T-cell (primary cell): ENCODE measurements around the gene CBX3. TPM values are rescaled to one million over a fixed set of nuclear protein-coding genes. Genes with fewer than 3 reads are reported as not detected.
"Not testable (repeated sequence)": the region's sequence is repeated elsewhere in the genome, so short reads cannot be mapped to it uniquely, and the experiment has no call there.

Experiments
- ATAC-seq, 4 experiments: fragments of 200-7000 bp in 3 of 4; fragments of 150-1000 bp in 1 of 4; cut with Tn5 transposase; replicated peaks in 1 of 4; 1 replicate in 3 of 4; 2 replicates in 1 of 4; pipeline ENCODE4 v1.10.0; 2021; ENCODE audit warnings: moderate library complexity in 3 of 4, mild to moderate bottlenecking in 2 of 4, moderate number of reproducible peaks in 1 of 4
- CTCF ChIA-PET, 2 donors: fragments of 300-600 bp; sonication (Branson Sonifier 250); formaldehyde crosslinking; loops; one replicate each; lab custom pipeline; 2022; ENCODE audit warnings: antibody characterized with exemption in 2 of 2; lab: Charles Lee
- POLR2A ChIA-PET, 2 donors: fragments of 300-600 bp; sonication (Branson Sonifier 250); formaldehyde crosslinking; loops; one replicate each; lab custom pipeline; 2022; ENCODE audit warnings: antibody characterized with exemption in 2 of 2; lab: Charles Lee
- DNase-seq, 35 experiments: peaks; one replicate each; pipeline versions ENCODE4 v3.0.0 to v3.0.0-alpha.2; 2013 to 2023
- H3K27ac ChIP-seq: one replicate; pipeline ENCODE4 v1.5.1; 2013; ENCODE audit warnings: low read length
- H3K27me3 ChIP-seq, 2 experiments: replicated peaks in 1 of 2; 1 replicate in 1 of 2; 2 replicates in 1 of 2; pipeline versions ENCODE4 v1.6.1 to v1.7.0; 2013; ENCODE audit warnings: low read length in 1 of 2, mixed read lengths in 1 of 2; ENCODE audit not compliant: control insufficient read depth in 2 of 2, insufficient read depth in 2 of 2; ENCODE audit errors: extremely low read depth in 1 of 2
- H3K36me3 ChIP-seq, 2 donors: 1 replicate in 1 of 2; 2 replicates in 1 of 2; pipeline versions ENCODE4 v1.6.1 to v1.7.0; 2013; ENCODE audit warnings: low read length in 1 of 2; ENCODE audit not compliant: control insufficient read depth in 2 of 2, insufficient read depth in 1 of 2; ENCODE audit errors: extremely low read depth in 1 of 2
- H3K4me1 ChIP-seq, 2 experiments: 1 replicate in 1 of 2; 2 replicates in 1 of 2; pipeline versions ENCODE4 v1.6.1 to v1.7.0; 2013; ENCODE audit warnings: low read length in 2 of 2, mixed read lengths in 1 of 2; ENCODE audit not compliant: insufficient read depth in 2 of 2, control insufficient read depth in 1 of 2; ENCODE audit errors: extremely low read depth in 1 of 2
- H3K4me3 ChIP-seq, 2 donors: 1 replicate in 1 of 2; 2 replicates in 1 of 2; pipeline versions ENCODE4 v1.5.1 to v1.7.0; 2013; ENCODE audit warnings: mild to moderate bottlenecking in 2 of 2, low read length in 1 of 2, moderate library complexity in 1 of 2; ENCODE audit not compliant: control insufficient read depth in 1 of 2; ENCODE audit errors: extremely low read depth in 1 of 2
- H3K9me3 ChIP-seq: 2 replicates; pipeline ENCODE4 v1.7.0; 2013
- H3K27ac Mint-ChIP-seq, 2 donors: one replicate each; pipeline ENCODE4 v1.8.0; 2020 to 2021; ENCODE audit warnings: mild to moderate bottlenecking in 2 of 2, mixed read lengths in 2 of 2
- H3K27me3 Mint-ChIP-seq, 2 donors: one replicate each; pipeline ENCODE4 v1.8.0; 2021 to 2022; ENCODE audit warnings: mixed read lengths in 2 of 2
- H3K36me3 Mint-ChIP-seq: one replicate; pipeline ENCODE4 v1.8.0; 2021; ENCODE audit warnings: mixed read lengths
- H3K4me1 Mint-ChIP-seq, 3 donors: one replicate each; pipeline ENCODE4 v1.8.0; 2020 to 2022; ENCODE audit warnings: mixed read lengths in 3 of 3, mild to moderate bottlenecking in 1 of 3
- H3K4me3 Mint-ChIP-seq, 3 donors: one replicate each; pipeline ENCODE4 v1.8.0; 2020 to 2022; ENCODE audit warnings: mild to moderate bottlenecking in 3 of 3, mixed read lengths in 3 of 3, moderate library complexity in 3 of 3
- H3K9me3 Mint-ChIP-seq, 3 donors: one replicate each; pipeline ENCODE4 v1.8.0; 2020 to 2022; ENCODE audit warnings: mixed read lengths in 3 of 3
- WGBS: methylation state at CpG from one replicate; pipeline ENCODE4 v1.1.5; 2013; ENCODE audit warnings: missing lambda C conversion rate; ENCODE audit not compliant: insufficient coverage; 5-methylcytosine and 5-hydroxymethylcytosine counted together
- total RNA-seq, 35 experiments: library from RNA in 6 of 35; stranded (reverse) in 6 of 35; fragments of 120-200 nt in 1 of 35; gene quantifications; one replicate each; pipeline versions ENCODE4 v1.2.1 to v1.2.4 and lab custom pipeline; 2013 to 2026

CBX3 gene
- total RNA-seq, 5 donors from 2014 or later (not counting 1 experiment from before 2014, with no cell fraction given): 106 to 155 (median 148) TPM

DNA sequence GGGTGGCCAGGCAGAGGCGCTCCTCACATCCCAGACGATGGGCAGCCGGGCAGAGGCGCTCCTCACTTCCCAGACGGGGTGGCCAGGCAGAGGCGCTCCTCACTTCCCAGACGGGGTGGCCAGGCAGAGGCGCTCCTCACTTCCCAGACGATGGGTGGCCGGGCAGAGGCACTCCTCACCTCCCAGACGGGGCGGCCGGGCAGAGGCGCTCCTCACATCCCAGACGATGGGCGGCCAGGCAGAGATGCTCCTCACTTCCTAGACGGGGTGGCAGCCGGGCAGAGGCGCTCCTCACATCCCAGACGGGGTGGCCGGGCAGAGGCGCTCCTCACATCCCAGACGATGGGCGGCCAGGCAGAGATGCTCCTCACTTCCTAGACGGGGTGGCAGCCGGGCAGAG is 24.8 kb upstream of the CBX3 start:
- 93% methylated on average over 7 of the region's 26 CpGs for WGBS
- H3K27ac Mint-ChIP-seq, H3K36me3 ChIP-seq, H3K27me3 ChIP-seq, H3K4me3 ChIP-seq, H3K9me3 Mint-ChIP-seq, H3K9me3 ChIP-seq, DNase-seq, H3K36me3 Mint-ChIP-seq, ATAC-seq, H3K27me3 Mint-ChIP-seq, CTCF ChIA-PET, H3K27ac ChIP-seq, H3K4me3 Mint-ChIP-seq: not testable (repeated sequence)
- H3K4me1 ChIP-seq: peaks cover 0 to 11% of the 10 kb centered on the region in 2 experiments
- POLR2A ChIA-PET: interaction anchor here in 1 of 2 donors (0.9 kb wide), 1 partner anchor 1614 kb away, joined by 8 read pairs; no protein-coding TSS in a partner anchor
- H3K4me1 Mint-ChIP-seq: peaks cover 33 to 46% (median 44%) of the 10 kb centered on the region in 3 donors

DNA sequence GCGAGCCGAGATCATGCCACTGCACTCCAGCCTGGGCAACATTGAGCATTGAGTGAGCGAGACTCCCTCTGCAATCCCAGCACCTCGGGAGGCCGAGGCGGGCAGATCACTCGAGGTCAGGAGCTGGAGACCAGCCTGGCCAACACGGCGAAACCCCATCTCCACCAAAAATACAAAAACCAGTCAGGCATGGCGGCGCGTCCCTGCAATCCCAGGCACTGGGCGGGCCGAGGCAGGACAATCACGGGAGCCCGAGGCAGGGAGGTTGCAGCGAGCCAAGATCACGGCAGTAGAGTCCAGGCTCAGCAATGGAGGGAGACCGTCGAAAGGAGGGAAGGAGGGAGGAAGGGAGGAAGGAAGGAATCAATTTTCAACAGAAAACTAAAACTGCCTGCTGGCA is 24.3 kb upstream of the CBX3 start:
- H3K9me3 ChIP-seq, H3K27ac Mint-ChIP-seq, H3K27ac ChIP-seq, H3K4me3 ChIP-seq, CTCF ChIA-PET, DNase-seq, H3K36me3 Mint-ChIP-seq, ATAC-seq, H3K27me3 Mint-ChIP-seq, H3K36me3 ChIP-seq, H3K9me3 Mint-ChIP-seq, H3K4me3 Mint-ChIP-seq, H3K27me3 ChIP-seq: not testable (repeated sequence)
- POLR2A ChIA-PET: interaction anchor here in 1 of 2 donors (0.9 kb wide), 1 partner anchor 1613 kb away, joined by 8 read pairs; no protein-coding TSS in a partner anchor
- 93% methylated on average over 9 of the region's 20 CpGs for WGBS
- peaks cover 38 to 52% (median 50%) of the 10 kb centered on the region in 3 donors for H3K4me1 Mint-ChIP-seq
- peaks cover 0 to 13% of the 10 kb centered on the region in 2 experiments for H3K4me1 ChIP-seq

DNA sequence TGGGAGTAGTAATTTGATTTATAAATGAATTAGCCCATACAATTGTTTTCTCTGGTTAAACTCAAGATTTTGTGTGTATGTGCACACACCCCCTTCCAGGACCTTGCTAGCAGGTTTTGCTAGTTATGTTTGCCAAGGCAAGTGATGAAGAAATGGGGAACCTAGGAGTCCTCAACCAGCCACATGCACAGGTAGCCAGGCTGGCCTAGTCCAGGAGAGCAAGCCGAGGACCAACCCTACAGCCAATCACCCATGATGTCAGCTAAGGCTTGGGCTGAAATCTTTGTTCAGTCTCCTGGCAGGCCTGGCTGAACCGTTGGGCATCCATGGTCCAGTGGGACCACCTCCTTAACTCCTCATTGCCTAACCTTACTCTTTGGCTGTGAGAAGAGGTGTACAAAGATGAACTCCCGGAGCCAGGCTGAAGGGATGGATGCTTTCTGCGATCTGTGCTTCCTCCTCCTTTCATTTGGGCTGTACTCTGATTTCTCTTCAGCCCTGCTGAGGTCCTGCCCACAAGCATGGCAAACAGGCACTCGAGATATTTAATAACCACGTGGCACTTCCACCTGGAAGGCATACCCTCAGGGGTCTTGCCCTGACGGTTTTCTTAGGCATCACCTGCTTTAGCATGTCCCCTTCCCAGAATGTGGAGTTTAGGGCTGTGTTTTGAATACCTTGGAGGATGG is 23.1 kb upstream of the CBX3 start:
- Mint-ChIP-seq H3K27me3 (no peaks in the 10 kb centered on the region), H3K36me3 (peaks cover 5% of the 10 kb centered on the region), H3K4me3 (no peak overlapping the region), H3K9me3 (no peaks in the 10 kb centered on the region), H3K27ac (peak overlapping the region in 1 of 2 donors; percentile 76), H3K4me1 (peaks cover 46 to 53% (median 53%) of the 10 kb centered on the region in 3 donors)
- 89% methylated on average over 5 of the region's 7 CpGs for WGBS
- H3K36me3 ChIP-seq: no peaks in the 10 kb centered on the region
- DNase-seq (no peak), ATAC-seq (peak in 2 of 4 experiments; percentile 7 to 12)
- H3K4me1 ChIP-seq: peaks cover 0 to 15% of the 10 kb centered on the region in 2 experiments
- ChIA-PET POLR2A (no interaction called here), CTCF (no interaction called here)
- H3K4me3 ChIP-seq: no peak overlapping the region
- no peak overlapping the region for H3K27ac ChIP-seq
- no peaks in the 10 kb centered on the region for H3K9me3 ChIP-seq
- no peaks in the 10 kb centered on the region for H3K27me3 ChIP-seq

DNA sequence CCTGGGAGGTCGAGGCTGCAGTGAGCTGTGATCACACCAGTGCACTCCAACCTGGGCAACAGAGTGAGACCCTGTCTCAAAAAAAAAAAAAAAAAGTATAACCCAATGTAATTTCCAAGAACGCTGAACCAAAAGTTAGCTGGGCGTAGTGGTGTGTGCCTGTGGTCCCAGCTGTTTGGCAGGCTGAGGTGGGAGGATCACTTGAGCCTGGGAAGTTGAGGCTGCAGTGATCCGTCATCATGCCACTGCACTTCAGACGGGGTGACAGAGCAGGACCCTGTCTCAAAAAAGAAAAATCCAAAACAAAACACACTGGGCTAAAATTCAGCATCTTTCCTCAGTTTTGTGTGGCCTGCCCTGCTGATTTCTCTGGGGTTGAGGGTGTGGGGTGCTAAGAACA is 22.1 kb upstream of the CBX3 start:
- peaks cover 0 to 15% of the 10 kb centered on the region in 2 experiments for H3K4me1 ChIP-seq
- POLR2A ChIA-PET: interaction anchor here (0.5 to 0.9 kb wide), 3 partner anchors 14 to 124 kb away, joined by 3 to 5 read pairs (median 4); no protein-coding TSS in a partner anchor
- H3K4me1 Mint-ChIP-seq: peaks cover 49 to 54% (median 53%) of the 10 kb centered on the region in 3 donors
- ATAC-seq (peak in 1 of 4 experiments; percentile 2), DNase-seq (no peak)
- peaks cover 10% of the 10 kb centered on the region for H3K36me3 Mint-ChIP-seq
- no peaks in the 10 kb centered on the region for H3K27me3 ChIP-seq
- H3K4me3 Mint-ChIP-seq: no peak overlapping the region
- H3K27ac Mint-ChIP-seq: peak overlapping the region in 1 of 2 donors; percentile 28
- 94% methylated on average over 2 of the region's 5 CpGs for WGBS
- H3K4me3 ChIP-seq: no peak overlapping the region
- H3K27ac ChIP-seq: no peak overlapping the region
- no peaks in the 10 kb centered on the region for H3K27me3 Mint-ChIP-seq
- no peaks in the 10 kb centered on the region for H3K36me3 ChIP-seq
- no peaks in the 10 kb centered on the region for H3K9me3 ChIP-seq
- no peaks in the 10 kb centered on the region for H3K9me3 Mint-ChIP-seq
- CTCF ChIA-PET: interaction anchor here in 1 of 2 donors (0.6 kb wide), 1 partner anchor 14 kb away, joined by 3 read pairs; no protein-coding TSS in a partner anchor

DNA sequence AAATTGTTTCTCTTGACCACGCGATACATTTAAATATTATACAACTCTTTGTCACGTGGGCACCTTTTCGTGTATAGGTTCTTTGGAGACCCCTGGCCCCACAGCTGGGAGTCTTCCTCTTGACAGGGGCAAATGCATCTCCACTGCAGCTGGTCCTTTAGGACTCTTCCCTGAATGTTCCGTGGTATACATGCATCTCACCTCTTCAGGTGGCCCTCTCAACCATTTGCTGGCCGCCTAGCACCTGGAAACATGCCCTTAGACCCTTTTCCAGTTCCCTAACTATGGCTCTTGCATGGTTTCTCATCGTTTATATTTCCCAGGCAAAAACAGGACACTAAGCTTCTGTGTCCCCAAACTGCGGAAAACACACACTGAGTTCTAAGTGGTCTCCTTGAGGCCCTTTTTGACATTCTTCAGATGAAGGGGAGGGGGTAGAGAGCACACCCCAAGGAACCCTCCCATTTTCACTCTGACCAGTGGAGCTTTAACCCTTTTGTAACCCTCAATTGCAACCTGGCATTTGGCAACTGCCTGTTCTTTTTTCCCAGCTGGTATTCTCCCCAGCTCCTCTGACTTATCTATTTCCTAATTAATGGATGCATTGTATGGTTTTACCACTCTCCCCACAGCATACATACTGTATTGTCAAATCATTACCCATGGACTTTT is 21.6 kb upstream of the CBX3 start:
- no peaks in the 10 kb centered on the region for H3K9me3 Mint-ChIP-seq
- H3K27ac ChIP-seq: peak overlapping the region; percentile 10
- H3K36me3 Mint-ChIP-seq: peaks cover 15% of the 10 kb centered on the region
- no peak overlapping the region for H3K4me3 ChIP-seq
- peak in 1 of 4 experiments; percentile 10 for ATAC-seq
- H3K27ac Mint-ChIP-seq: peak overlapping the region in 1 of 2 donors; percentile 80
- H3K27me3 ChIP-seq: no peaks in the 10 kb centered on the region
- POLR2A ChIA-PET: interaction anchor here (0.5 to 1.5 kb wide), 7 partner anchors 8 to 124 kb away, joined by 3 to 5 read pairs (median 3); no protein-coding TSS in a partner anchor
- peaks cover 0 to 15% of the 10 kb centered on the region in 2 experiments for H3K4me1 ChIP-seq
- no peaks in the 10 kb centered on the region for H3K9me3 ChIP-seq
- DNase-seq: no peak
- no peak overlapping the region for H3K4me3 Mint-ChIP-seq
- no peaks in the 10 kb centered on the region for H3K27me3 Mint-ChIP-seq
- CTCF ChIA-PET: interaction anchor here in 1 of 2 donors (0.6 to 0.7 kb wide), 2 partner anchors 14 kb away, joined by 3 read pairs; no protein-coding TSS in a partner anchor
- H3K36me3 ChIP-seq: peaks cover 0 to 3% of the 10 kb centered on the region in 2 donors
- 95% methylated on average over 4 of the region's 8 CpGs for WGBS
- peaks cover 55 to 60% (median 57%) of the 10 kb centered on the region in 3 donors for H3K4me1 Mint-ChIP-seq

DNA sequence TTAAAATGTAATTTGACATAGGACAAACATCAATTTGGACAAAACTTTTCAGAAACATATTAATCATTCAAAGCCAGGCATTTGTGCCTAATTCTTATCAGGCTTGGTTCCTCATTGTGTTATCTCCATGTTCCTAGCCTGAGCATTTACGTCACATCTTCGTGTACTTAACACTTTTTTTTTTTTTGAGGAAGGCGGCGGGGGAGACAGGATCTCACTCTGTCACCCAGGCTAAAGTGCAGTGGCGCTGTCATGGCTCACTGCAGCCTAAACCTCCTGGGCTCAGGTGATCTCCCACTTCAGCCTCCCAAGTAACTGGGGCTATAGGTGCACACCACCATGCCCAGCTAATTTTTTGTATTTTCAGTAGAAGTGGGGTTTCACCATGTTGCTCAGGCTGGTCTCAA is 20.8 kb upstream of the CBX3 start:
- H3K36me3 ChIP-seq: peaks cover 0 to 7% of the 10 kb centered on the region in 2 donors
- DNase-seq (no peak), ATAC-seq (no peak)
- peaks cover 23% of the 10 kb centered on the region for H3K36me3 Mint-ChIP-seq
- H3K4me3 ChIP-seq: no peak overlapping the region
- 62% methylated on average over 2 of the region's 5 CpGs for WGBS
- peaks cover 63 to 68% (median 65%) of the 10 kb centered on the region in 3 donors for H3K4me1 Mint-ChIP-seq
- no peaks in the 10 kb centered on the region for H3K27me3 Mint-ChIP-seq
- no peak overlapping the region for H3K4me3 Mint-ChIP-seq
- H3K9me3 Mint-ChIP-seq: peaks cover 0 to 6% (median 0%) of the 10 kb centered on the region in 3 donors
- H3K9me3 ChIP-seq: no peaks in the 10 kb centered on the region
- H3K4me1 ChIP-seq: peaks cover 0 to 15% of the 10 kb centered on the region in 2 experiments
- H3K27ac Mint-ChIP-seq: peak overlapping the region; percentile 55 to 80
- POLR2A ChIA-PET: interaction anchor here (0.5 to 1.5 kb wide), 5 partner anchors 9 to 104 kb away, joined by 3 to 5 read pairs (median 3); no protein-coding TSS in a partner anchor
- peak overlapping the region; percentile 2 for H3K27ac ChIP-seq
- CTCF ChIA-PET: interaction anchor here in 1 of 2 donors (0.6 kb wide), 1 partner anchor 488 kb away, joined by 9 read pairs; no protein-coding TSS in a partner anchor
- H3K27me3 ChIP-seq: no peaks in the 10 kb centered on the region
